GM12864 (cell line): ENCODE measurements around the gene TP53BP2.

Experiments used
- DNase-seq: peaks from one replicate; pipeline ENCODE4 v3.0.0-alpha.2; 2011; ENCODE audit warnings: low read depth
- H3K4me3 ChIP-seq: 2 replicates; pipeline ENCODE4 v1.5.1; 2011; ENCODE audit warnings: mild to moderate bottlenecking, low read depth, low read length, control low read depth
- CTCF ChIP-seq: IDR thresholded peaks from 2 replicates; pipeline ENCODE4 v1.5.1; 2011; ENCODE audit warnings: low read depth, mild to moderate bottlenecking, moderate library complexity, low read length, control low read depth, inconsistent platforms; ENCODE audit errors: missing control alignments

Gene TP53BP2

DNA sequence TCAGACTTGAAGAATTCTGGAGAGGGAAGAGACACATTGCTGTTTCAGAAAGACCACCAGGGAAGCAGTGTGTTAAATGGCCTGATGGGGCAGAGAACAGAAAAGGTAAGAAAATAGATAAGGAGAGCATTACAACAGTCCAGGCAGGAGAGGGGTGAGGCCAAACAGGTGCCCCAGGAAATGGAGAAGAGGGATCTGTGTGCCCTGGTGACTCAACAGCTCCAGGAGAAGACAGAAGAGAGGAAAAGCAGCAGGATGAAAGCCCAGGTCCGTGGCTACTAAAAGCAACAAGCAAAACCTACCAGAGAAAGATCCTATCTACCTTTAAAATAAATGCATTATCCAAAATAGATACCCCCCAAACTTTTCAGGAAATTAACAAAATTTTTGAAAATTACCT, 9.2 kb downstream of the TP53BP2 start:
- no peak for TF ChIP-seq CTCF
- no peak overlapping the region for H3K4me3 ChIP-seq
- no peak for DNase-seq

DNA sequence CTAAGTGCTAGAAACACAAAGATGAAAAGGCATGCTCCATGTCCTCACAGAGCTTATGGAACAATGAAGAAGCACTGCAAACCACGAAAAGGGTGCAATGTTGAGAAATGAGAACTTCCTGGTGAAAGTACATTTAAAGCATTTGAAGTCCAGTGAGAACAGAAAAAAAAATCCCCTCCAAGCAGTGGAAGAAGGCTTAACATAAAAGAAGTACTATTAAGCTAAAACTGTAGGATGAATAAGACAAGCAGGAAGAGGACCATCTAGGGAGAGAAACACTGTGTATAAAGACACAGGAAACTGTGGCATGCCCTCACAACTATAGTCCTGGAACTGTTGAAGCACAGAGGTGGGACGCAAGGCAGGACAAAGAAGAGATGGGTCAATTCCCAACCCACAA, 10.0 kb downstream of the TP53BP2 start:
- TF ChIP-seq CTCF = no peak
- DNase-seq = no peak
- no peak overlapping the region for H3K4me3 ChIP-seq

DNA sequence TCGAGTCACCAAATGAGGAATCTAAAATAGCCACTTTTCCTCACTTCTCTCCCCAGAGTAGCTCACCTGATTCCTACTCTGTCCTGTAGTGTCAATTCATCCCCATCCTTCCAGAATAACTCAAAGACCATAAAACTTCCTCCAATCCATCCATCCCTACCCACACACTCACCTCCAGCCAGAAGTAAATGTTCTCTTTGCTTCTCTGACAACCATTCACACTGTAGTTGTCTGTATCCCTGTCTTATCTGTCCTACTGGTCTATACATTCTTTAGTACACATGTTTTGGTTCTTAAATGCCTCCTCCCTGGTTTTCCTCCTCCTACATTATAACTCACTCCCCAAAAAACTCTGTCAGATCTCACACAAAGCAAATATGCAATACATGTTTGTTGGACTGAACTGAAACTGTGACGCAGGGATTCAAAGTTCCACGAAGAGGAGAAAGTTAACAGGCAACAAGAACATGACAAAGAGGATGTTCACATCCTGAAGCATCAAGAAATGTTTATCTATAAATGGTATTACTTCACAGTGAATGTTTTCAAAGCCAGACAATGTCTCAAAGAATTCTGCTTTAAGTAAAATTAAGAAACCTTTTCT, 11.0 kb downstream of the TP53BP2 start:
- no peak for DNase-seq
- no peak for TF ChIP-seq CTCF
- H3K4me3 ChIP-seq = no peak overlapping the region

- no peak overlapping the region for H3K4me3 ChIP-seq
- DNase-seq = no peak
- TF ChIP-seq CTCF = no peak
These were observed 11.8 kb downstream of the TP53BP2 start for GRCh38 chr1:223833948-223834347.

- no peak for DNase-seq
- TF ChIP-seq CTCF = no peak
- no peak overlapping the region for H3K4me3 ChIP-seq
These were observed 13.2 kb downstream of the TP53BP2 start for GRCh38 chr1:223832637-223832943.

- no peak for DNase-seq
- no peak for TF ChIP-seq CTCF
- H3K4me3 ChIP-seq = no peak overlapping the region
These were observed 13.8 kb downstream of the TP53BP2 start for GRCh38 chr1:223831755-223832636.

GRCh38 chr1:223829678-223830077, 16.1 kb downstream of the TP53BP2 start:
- TF ChIP-seq CTCF = no peak
- no peak for DNase-seq
- H3K4me3 ChIP-seq = no peak overlapping the region
